Measurements from ENCODE around the gene LRRC14B. TPM values are rescaled to one million over a fixed set of nuclear protein-coding genes. Genes with fewer than 3 reads are reported as not detected.

LRRC14B gene
- total and polyA plus RNA-seq, 7 donors = 0.66 TPM; not detected in 6

- no peak for DNase-seq
- 92 to 95% methylated on average over 12 of the region's 12 CpGs for WGBS, 2 donors
Measured at GRCh38 chr5:182126-182525, 9.2 kb upstream of the LRRC14B start.

DNA sequence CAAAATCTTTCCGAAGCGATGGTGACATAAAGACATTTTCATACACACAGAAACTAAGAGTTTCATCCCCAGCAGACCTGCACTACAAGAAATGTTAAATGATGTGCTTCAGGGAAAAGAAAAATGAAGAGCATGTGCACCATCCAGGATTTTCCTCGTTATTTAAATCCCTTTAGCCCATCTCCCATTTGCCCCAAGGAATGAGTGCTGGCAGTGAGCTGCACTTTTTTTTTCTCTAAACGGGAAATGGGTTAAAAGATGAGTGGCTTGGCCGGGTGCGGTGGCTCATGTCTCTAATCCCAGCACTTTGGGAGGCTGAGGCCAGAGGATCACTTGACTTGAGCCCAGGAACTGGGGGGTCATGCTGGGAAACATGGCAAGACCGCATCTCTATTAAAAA, 6.8 kb upstream of the LRRC14B start:
- peaks cover 0 to 32% (median 28%) of the 10 kb centered on the region in 4 donors for H3K4me1 ChIP-seq
- H3K9me3 ChIP-seq = no peaks in the 10 kb centered on the region
- DNase-seq = peak; percentile 9
- 75 to 85% methylated on average over 7 of the region's 7 CpGs for WGBS, 2 donors
- no peaks in the 10 kb centered on the region for H3K36me3 ChIP-seq
- TF ChIP-seq POLR2A (IDR thresholded peaks at IDR 0.05) (no peak), EP300 (IDR thresholded peaks at IDR 0.05) (no peak), POLR2AphosphoS5 (IDR thresholded peaks at IDR 0.05) (no peak), CTCF (IDR thresholded peaks at IDR 0.05) (no peak)
- H3K4me3 ChIP-seq = no peak overlapping the region
- peak overlapping the region in 3 of 4 donors; percentile 39 to 55 (median 44) for H3K27ac ChIP-seq
- intact Hi-C loops (cut with DNase I) = no loop called here
- no peaks in the 10 kb centered on the region for H3K27me3 ChIP-seq

More at GRCh38 chr5:182126-182525, 9.2 kb upstream of the LRRC14B start:
- TF ChIP-seq CTCF (IDR thresholded peaks at IDR 0.05) = no peak
- no peak overlapping the region for H3K27ac ChIP-seq
- no peaks in the 10 kb centered on the region for H3K9me3 ChIP-seq
- H3K4me3 ChIP-seq = no peak overlapping the region
- H3K4me1 ChIP-seq = peaks cover 0 to 20% (median 16%) of the 10 kb centered on the region in 4 donors
- intact Hi-C loops (cut with DNase I) = no loop called here
- no peaks in the 10 kb centered on the region for H3K36me3 ChIP-seq
- no peaks in the 10 kb centered on the region for H3K27me3 ChIP-seq

GRCh38 chr5:185095-186070, 5.9 kb upstream of the LRRC14B start:
- no peaks in the 10 kb centered on the region for H3K27me3 ChIP-seq
- WGBS, 2 donors = 73 to 84% methylated on average over 21 of the region's 21 CpGs
- H3K4me1 ChIP-seq = peaks cover 0 to 33% (median 28%) of the 10 kb centered on the region in 4 donors
- H3K36me3 ChIP-seq = no peaks in the 10 kb centered on the region
- no peaks in the 10 kb centered on the region for H3K9me3 ChIP-seq
- H3K4me3 ChIP-seq = no peak overlapping the region
- intact Hi-C loops (cut with DNase I) = loop anchor here (5.0 kb wide), 1 partner anchor 82 kb away; no protein-coding TSS in a partner anchor
- peak; percentile 27 to 68 (median 50) for TF ChIP-seq POLR2AphosphoS5 (IDR thresholded peaks at IDR 0.05)
- TF ChIP-seq POLR2A (IDR thresholded peaks at IDR 0.05) = no peak
- peak; percentile 63 for DNase-seq
- H3K27ac ChIP-seq = peak overlapping the region in 3 of 4 donors; percentile 39 to 55 (median 44)

DNA sequence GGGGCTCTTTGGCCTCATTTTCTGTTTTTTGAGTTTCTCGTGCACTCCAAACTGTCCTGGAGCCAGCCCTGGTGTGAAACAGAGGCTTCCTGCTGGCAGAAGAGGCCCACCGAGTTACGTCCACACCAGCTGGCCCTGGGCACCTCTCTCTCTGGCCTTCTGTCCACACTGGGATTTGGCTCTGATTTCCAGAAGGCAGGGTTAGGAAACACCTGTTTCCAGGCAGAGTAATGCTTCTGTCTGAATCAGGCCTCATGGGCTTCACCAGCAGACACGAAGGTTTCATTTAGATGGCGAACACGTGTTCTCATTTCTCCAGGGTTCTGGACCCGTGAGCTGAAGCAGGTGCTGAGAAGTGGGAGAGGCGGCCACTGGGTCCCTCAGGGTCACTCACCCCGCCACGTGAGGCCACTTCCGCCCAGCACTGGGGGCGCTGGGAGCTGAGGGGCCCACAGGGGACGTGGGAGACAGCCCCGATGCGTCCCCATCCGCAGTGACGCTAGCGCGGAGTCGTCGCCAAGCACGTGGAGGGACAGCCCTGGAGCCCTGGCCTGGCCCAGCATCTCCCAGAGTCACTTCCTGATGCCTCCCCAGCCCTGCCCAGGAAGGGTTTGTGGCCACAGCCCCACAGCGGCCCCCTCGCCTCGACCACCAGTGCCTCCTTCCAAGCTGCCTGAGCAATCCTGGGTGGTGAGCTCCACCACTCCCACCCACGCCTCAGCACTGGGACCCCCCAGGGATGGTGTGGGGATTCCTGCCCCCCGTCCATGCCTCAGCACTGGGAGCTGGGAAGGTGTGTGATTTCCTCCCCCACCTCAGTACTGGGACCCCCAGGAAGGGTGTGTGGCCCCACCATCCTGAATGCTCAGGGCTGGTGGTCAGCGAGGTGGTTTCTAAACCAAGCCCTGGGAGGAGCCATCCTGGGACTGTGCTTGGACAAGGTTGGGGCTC, 4.9 kb upstream of the LRRC14B start:
- DNase-seq = peak; percentile 57
- TF ChIP-seq EP300 (IDR thresholded peaks at IDR 0.05) = no peak
- no peak for TF ChIP-seq CTCF (IDR thresholded peaks at IDR 0.05)
- TF ChIP-seq POLR2AphosphoS5 (IDR thresholded peaks at IDR 0.05) = no peak
- no peak for TF ChIP-seq POLR2A (IDR thresholded peaks at IDR 0.05)
- Histone ChIP-seq H3K4me1 (peaks cover 0 to 43% (median 38%) of the 10 kb centered on the region in 4 donors), H3K36me3 (no peaks in the 10 kb centered on the region), H3K27ac (no peak overlapping the region), H3K4me3 (no peak overlapping the region), H3K27me3 (peaks cover 0 to 5% (median 0%) of the 10 kb centered on the region in 3 donors), H3K9me3 (no peaks in the 10 kb centered on the region)
- intact Hi-C loops (cut with DNase I) = loop anchor here (5.0 kb wide), 1 partner anchor 81 kb away; no protein-coding TSS in a partner anchor
- 74 to 84% methylated on average over 28 of the region's 28 CpGs for WGBS, 2 donors

All from sigmoid colon (tissue), 7 donors.